ENCODE data around the gene SERPINB10.

GRCh38 chr18:63869374-63869773 lies 38.4 kb upstream of the SERPINB10 start:
- no peak for TF ChIP-seq EZH2 (IDR thresholded peaks at IDR 0.05; ENCODE audit: insufficient read depth, low read length)
- no peak for TF ChIP-seq CTCF (IDR thresholded peaks at IDR 0.05; ENCODE audit: insufficient read depth, low read depth, low read length)
